HG03520 (cell line): ENCODE results near the gene THAP10.
"Not testable (repeated sequence)": the region's sequence is repeated elsewhere in the genome, so short reads cannot be mapped to it uniquely, and the experiment has no call there.

ENCODE experiments used
- ATAC-seq: cut with Tn5 transposase; IDR thresholded peaks from one replicate; pipeline ENCODE4 v1.9.1; 2021; ENCODE audit warnings: mild to moderate bottlenecking, moderate library complexity; ENCODE audit not compliant: unreplicated experiment

The THAP10 gene

GRCh38 chr15:70892002-70892911 is at the start of gene THAP10, which contains the start of gene LRRC49:
THAP10 (minus strand) TSS chr15:70892433; CDS start chr15:70892272, 161 bp downstream.
LRRC49 (plus strand) TSS chr15:70892826; CDS start chr15:70892895, 69 bp downstream.
- ATAC-seq, result peak; percentile 69

- ATAC-seq, result no peak
Measured at GRCh38 chr15:70936326-70936725, 44.1 kb upstream of the THAP10 start.

DNA sequence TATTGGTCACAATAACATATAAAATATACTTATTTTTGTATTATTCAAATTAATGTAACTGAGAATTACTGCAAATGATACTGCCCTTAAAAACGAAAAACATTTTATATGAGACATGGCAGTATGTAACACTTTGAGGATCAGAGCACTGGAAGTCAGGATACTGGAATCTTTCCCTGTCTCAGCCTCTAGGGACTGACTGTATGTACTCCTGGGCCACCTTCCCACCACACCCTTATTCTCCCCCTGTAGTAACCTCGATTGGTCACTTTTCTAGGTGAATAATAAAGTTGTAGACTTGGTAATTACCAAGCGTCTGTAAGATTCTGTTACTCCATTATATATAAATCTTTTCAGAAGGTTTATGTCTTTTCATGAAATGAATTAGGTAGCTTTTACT is 43.4 kb upstream of the THAP10 start:
- ATAC-seq, result no peak

- ATAC-seq, result no peak
Measured at GRCh38 chr15:70933411-70933810, 41.2 kb upstream of the THAP10 start.

DNA sequence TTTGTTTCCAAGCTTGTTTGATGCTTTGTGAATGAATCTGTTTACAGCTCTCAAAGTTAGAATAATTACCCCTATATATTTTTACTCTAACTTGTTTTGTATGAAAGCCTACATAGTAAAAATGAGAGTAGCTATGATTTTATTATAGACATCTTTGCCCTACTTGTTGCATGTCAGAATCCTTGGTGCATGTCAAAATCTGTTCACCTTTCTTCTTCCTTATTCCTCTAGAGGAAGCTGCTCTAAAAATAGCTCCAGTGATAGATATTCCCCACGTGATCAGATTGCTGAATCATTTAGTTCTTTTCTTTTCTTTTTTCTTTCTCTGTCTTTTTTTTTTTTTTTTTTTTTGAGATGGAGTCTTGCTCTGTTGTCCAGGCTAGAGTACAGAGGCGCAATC is 40.2 kb upstream of the THAP10 start:
- no peak for ATAC-seq

GRCh38 chr15:70931821-70932220 is 39.6 kb upstream of the THAP10 start:
- ATAC-seq, result no peak

GRCh38 chr15:70926914-70927313 is 34.7 kb upstream of the THAP10 start:
- ATAC-seq, result not testable (repeated sequence)

DNA sequence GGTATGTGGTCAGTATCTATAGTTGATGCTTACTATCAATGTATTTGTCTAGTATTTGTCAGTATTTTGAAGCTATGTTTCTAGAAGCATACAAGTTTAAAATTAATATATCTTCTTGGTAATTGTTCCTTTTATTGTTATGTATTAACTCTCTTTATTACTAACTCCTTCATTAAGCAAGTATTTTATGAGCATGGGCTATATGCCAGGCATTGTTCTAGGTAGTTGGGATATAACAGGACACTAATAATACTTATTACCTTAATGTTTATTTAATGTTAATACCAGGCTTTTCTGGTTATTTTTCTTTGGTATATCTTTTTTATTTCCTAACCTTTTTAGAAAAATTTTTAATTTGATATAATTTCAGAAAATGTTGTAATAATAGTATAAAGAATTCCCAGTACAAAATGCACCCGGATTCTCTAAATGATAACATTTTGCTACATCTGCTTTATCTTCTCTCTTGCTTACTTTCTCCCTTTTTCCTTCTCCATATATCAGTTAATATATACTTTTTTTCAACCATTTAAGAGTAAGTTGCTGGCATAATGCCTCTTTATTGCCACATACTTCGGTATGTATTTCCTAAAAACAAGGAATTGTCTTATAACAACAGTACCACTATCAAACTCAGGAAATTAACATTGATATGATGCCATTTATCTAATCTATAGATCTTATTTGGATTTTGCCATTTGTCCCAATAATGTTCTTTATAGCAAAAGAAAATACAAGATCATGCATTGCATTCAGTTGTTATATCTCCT is 31.3 kb upstream of the THAP10 start:
- ATAC-seq, result no peak

GRCh38 chr15:70922119-70922518 is 29.9 kb upstream of the THAP10 start:
- ATAC-seq, result no peak

- no peak for ATAC-seq
Measured at GRCh38 chr15:70920981-70921696, 28.9 kb upstream of the THAP10 start.

- no peak for ATAC-seq
Measured at GRCh38 chr15:70917955-70918354, 25.7 kb upstream of the THAP10 start.

DNA sequence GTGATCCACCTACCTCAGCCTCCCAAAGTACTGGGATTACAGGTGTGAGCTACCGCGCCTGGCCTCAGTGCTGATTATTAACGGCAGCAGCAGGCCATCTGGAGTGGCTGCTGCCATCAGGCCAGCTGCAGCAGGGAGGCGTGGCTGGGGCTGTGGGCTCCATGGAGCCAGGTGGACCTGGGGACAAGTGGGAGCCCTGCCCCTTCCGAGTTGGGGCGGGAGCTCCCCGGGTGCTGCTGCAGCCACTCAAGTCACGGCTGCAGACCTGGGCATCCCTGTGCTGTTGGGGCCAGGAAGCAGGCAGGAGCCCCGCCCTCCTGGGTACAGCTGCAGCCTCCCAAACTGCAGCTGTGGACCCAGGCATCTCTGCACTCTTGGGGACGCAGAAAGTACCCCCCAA is 24.3 kb upstream of the THAP10 start:
- no peak for ATAC-seq

DNA sequence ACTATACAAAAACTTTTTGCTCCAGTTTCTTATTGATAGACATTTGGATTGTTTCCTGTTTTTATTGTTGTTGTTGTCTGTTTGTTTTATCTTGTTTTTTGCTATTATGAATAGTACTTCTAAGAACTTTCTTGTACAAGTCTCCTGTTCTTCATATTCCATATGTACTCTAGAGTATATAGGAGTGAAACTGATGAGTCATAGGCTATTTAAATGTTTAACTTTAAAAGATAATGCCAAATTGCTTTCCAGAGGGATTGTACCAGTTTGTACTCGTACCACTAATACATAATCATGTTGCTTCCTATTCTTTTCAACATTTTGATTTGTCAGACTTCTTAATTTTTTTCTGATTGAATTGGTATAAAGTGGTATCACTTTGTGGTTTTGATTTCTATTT is 20.0 kb upstream of the THAP10 start:
- ATAC-seq, result no peak

DNA sequence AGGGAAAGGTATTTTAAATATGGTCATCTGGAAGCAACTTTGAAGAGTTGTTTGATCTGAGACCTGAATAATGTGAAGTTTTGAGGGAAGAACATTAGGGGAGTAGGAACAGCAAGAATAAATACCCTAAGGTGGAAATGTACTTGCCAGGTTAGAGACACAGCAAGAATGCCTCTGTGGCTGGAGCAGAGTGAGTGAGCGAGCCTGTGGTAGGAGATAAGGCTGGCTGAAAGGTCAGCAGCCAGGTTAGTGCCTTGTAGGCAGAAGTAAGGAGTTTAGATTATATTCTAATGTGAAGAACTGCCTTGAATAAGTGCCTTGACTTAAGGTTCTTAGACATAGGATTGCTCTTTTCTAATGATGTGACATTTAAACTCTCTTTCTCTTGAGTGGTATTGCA is 18.7 kb upstream of the THAP10 start:
- no peak for ATAC-seq

GRCh38 chr15:70907784-70908471 is 15.7 kb upstream of the THAP10 start:
- no peak for ATAC-seq

DNA sequence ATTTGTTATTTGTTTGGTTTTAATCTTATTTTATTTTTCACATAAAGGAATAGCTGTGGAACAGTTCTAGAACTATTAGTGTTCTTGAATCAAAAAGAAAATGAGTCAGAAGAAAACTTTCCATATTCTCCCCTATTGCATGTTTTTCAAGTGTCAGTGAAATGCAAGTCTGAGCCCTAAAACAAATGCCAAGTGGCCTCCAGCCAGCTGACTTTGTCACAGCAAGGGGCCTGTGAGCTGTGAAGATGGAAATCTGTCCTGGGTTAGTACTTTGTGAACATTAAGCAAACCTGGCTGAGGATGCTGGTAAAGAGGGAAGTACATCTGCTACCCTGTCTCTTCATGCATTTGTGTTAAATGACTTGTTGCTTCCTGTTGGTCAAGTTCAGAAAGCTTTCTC is 14.6 kb upstream of the THAP10 start:
- no peak for ATAC-seq

DNA sequence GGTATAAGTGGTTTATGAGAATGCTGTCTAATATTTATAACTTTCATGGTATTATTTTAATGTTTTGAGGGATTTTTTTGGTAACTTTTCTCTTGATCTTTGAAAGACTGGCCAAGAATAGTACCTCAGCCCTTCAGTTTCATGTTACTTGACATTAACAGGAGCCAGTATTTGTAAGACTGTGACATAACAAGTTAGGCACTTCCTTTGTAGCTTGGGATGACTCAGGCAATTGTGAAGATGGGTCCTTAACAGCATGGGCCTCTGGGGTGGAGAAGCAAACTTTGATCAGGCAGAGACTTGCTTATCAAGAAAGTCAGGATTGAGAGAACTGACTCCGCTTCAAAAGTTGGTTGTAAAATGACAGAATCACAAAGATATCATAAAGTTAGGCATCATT is 9.9 kb upstream of the THAP10 start:
- ATAC-seq, result no peak

GRCh38 chr15:70892912-70893560 is 803 bp upstream of the THAP10 start:
- peak; percentile 10 for ATAC-seq

GRCh38 chr15:70882361-70882760 is 9.9 kb downstream of the THAP10 start:
- no peak for ATAC-seq

DNA sequence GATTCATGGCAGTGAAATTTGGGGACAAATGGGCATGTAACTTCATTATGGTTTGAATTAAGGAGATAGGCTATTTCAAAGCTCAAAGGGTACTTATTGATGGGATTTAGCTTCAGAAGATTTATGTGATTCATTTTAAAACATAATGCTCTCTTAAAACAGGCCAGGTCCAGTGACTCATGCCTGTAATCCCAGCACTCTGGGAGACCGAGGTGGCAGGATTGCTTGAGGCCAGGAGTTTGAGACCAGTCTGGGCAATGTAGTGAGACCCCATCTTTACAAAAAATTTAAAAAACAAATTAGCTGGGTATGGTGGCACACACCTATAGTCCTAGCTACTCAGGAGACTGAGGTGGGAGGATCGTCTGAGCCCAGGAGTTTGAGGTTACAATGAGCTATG is 11.5 kb downstream of the THAP10 start:
- ATAC-seq, result no peak
